ENCODE results near the gene TTC22.

The TTC22 gene

DNA sequence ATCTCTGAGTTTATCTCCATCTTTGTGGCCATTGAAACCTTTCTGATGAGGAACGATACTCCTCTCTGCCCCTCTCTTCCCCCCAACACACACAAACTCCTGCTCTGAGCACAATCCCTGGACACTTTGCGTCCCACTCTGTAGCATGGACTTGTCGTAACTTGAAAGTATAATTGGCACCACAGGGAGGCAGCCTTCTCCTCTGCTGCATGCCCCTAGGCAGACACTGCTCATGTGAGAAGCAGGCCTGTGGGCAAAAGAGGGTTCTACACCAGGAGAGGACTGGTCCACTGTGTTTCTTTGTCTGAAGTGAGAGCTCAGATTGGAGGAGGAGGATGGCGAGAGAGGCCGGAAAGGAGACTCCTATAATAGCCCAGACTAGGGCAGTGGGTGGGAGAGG is 33.0 kb downstream of the TTC22 start:
- no peak for DNase-seq (ENCODE audit: low spot score)
- TF ChIP-seq, protein P1, sequence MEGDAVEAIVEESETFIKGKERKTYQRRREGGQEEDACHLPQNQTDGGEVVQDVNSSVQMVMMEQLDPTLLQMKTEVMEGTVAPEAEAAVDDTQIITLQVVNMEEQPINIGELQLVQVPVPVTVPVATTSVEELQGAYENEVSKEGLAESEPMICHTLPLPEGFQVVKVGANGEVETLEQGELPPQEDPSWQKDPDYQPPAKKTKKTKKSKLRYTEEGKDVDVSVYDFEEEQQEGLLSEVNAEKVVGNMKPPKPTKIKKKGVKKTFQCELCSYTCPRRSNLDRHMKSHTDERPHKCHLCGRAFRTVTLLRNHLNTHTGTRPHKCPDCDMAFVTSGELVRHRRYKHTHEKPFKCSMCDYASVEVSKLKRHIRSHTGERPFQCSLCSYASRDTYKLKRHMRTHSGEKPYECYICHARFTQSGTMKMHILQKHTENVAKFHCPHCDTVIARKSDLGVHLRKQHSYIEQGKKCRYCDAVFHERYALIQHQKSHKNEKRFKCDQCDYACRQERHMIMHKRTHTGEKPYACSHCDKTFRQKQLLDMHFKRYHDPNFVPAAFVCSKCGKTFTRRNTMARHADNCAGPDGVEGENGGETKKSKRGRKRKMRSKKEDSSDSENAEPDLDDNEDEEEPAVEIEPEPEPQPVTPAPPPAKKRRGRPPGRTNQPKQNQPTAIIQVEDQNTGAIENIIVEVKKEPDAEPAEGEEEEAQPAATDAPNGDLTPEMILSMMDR (IDR thresholded peaks at IDR 0.05; ENCODE audit: extremely low read depth, missing control alignments) = no peak

DNA sequence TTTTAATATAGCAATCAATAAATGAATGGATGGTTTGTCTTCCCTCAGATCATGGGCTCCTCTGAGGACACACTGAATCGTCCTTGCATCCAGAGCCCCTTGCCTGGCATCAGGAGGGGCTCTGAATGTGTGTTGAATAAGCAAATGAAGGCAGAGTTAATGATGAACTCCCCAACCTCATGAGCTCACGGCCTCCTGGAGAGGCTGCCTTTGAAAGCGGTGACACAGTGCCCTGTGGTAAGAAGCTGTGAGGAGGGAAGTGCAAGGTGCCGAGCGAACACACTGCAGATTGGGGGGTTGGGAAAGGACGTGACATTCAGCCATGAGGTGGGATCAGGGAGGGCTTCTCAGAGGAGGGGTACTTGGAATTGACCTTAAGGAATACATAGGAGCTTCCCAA is 33.6 kb downstream of the TTC22 start:
- TF ChIP-seq, protein P1 (IDR thresholded peaks at IDR 0.05; ENCODE audit: extremely low read depth, missing control alignments) = no peak
- no peak for DNase-seq (ENCODE audit: low spot score)

DNA sequence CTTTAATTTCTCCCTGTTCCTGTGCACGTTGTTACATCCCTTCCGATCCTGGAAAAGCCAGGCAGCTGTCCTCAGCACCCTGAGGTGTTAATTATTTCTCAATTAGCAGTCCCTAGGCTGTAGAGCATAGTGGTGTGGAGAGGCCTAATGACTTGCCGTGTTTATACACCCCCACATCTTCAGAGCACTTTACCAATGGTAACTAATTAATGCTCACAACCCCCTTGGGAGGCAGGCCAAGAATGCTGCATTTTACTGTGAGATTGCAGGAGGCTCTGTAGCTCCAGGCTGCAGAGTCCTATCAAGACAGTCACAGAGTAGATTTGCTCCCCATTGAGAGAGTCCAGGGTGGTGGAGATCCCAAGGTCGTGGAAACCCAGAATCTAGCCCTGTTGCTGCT is 34.4 kb downstream of the TTC22 start:
- DNase-seq (ENCODE audit: low spot score) = no peak
- TF ChIP-seq, protein P1 (IDR thresholded peaks at IDR 0.05; ENCODE audit: extremely low read depth, missing control alignments) = no peak

DNA sequence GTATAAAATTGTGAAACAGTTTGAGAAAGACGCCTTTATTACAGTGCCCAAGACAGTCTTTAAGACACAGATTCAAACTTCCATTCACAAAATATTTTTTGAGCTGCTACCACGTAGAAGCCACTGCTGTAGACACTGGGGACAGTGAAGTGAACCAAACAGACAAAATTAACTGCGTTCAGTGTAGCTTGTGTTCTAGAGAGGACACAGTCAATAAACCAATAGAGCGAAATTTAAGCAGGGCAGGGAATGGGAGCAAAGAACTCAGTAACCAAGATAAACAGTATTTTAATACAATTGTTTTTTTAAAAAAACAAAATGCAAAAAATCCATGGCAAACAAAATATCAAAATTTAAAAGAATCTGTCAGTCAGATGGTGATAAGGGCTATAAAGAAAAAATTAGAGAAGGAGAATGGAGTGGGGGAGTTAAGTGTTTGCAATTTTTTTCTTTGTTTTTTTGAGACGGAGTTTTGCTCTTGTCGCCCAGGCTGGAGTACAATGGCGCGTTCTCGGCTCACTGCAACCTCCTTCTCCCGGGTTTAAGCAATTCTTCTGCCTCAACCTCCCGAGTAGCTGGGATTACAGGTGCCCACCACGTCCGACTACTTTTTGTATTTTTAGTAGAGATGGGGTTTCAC is 36.1 kb downstream of the TTC22 start:
- DNase-seq (ENCODE audit: low spot score) = no peak
- TF ChIP-seq, protein P1 (IDR thresholded peaks at IDR 0.05; ENCODE audit: extremely low read depth, missing control alignments) = no peak

DNA sequence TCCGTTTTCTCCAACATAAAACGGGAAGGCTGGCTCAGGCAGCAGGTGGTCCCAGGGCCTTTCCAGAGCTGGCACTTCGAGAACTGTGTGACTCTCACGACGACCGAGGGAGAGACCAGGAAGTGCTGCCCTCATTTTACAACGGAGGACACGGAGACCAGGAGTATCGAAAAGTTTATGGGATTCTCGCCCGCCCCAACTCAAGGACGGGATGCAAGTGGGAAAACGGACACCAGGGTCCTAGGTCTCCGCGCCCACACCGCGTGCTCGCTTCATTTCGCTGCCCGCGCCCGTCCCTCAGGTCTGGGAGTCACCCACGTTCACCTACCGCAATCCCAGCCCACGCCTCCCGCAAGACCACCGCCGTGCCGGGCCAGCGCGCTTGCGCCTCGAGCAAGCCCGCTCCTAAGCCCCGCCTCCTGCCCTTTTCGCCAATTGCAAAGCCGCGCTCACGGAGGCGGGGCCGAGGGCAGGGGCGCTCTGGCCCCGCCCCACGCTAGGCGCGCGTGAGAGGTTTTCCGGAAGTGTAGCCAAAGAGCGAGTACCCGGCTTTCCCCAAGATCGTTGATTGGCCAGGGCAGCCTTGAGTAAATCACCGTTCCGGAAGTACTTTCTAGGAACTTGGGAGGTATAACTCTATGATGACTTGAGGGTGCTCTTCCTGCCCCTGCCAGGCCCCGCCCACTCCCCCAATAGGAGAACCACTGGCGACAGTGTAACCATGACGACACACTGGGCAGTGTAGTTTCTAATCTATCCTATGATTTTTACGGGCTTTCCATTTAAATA is 36.8 kb downstream of the TTC22 start, which contains the start of gene PARS2:
TSS of gene PARS2 (minus strand) at position 391 of the 789 bp plus-strand sequence. CDS start 5,362 bp downstream, outside the sequence.
- peak; percentile 97 for DNase-seq (ENCODE audit: low spot score)
- TF ChIP-seq, protein P1 (IDR thresholded peaks at IDR 0.05; ENCODE audit: extremely low read depth, missing control alignments) = no peak

DNA sequence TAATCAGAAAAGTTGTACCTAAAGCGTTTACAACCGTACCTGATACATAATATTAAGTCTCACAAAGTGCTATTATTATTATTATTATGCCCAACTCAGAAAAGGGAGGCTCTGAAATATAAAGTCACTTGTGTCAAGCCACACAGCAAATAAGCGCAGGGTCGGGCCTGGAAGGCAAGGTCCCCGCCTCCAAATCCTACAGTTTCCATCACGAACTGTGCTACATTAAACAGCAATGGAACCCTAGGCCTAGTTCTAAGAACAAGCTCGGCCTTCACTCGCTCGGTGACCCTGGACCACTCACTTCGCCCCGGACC is 37.3 kb downstream of the TTC22 start:
- DNase-seq (ENCODE audit: low spot score) = no peak
- TF ChIP-seq, protein P1 (IDR thresholded peaks at IDR 0.05; ENCODE audit: extremely low read depth, missing control alignments) = no peak

DNA sequence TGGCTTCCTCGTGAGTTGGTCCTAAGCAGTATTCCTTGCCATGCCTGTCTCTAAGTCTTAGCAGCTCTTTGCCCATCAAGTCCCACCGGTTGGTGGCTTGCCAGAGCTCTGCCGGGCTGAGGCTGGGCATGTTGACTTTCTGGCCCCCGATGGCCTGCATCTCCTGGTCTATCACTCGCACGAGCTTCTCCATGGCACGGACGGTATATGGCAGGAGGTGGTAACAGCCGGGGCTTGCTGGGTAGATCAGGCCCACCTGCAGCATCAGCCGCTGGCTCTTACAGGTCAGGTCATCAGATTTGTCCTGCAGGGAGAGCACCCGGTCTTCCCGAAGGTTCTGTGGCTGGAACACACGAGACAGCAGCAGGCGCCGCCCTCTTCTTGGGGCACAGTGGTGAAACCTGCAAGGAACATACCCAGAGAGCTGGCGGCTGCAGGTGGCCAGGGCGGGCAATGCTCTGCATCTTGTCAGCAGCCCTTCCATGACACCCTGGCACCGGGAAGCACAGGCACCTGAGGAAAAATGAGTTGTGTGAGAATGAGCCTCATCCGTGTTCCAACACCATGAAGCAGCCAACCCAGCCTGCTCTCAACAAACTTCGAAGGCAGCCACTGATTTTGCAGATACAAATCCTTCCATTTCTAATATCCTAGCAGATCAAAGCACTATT is 42.3 kb downstream of the TTC22 start:
- TF ChIP-seq, protein P1 (IDR thresholded peaks at IDR 0.05; ENCODE audit: extremely low read depth, missing control alignments) = no peak
- DNase-seq (ENCODE audit: low spot score) = no peak
